D721Med (cell line): ENCODE results near the gene TTYH1.

Experiments used
- DNase-seq: peaks from one replicate; pipeline ENCODE4 v3.0.0; 2011; ENCODE audit warnings: low spot score; ENCODE audit not compliant: insufficient read length
- FAIRE-seq: peaks from 2 replicates; lab custom pipeline; 2011; peaks lifted over from hg19 to GRCh38; lab: Jason Lieb, UNC
- CTCF ChIP-seq: IDR thresholded peaks from 2 replicates; pipeline ENCODE4 v1.5.1; 2012; ENCODE audit warnings: mild to moderate bottlenecking, control low read depth; ENCODE audit not compliant: insufficient read depth; ENCODE audit errors: missing control alignments

The TTYH1 gene

GRCh38 chr19:54454781-54455675 lies 39.8 kb downstream of the TTYH1 start:
- no peak for TF ChIP-seq CTCF
- DNase-seq: no peak
- FAIRE-seq: no peak

- no peak for TF ChIP-seq CTCF
- FAIRE-seq (no peak), DNase-seq (no peak)
These were observed 40.6 kb downstream of the TTYH1 start for GRCh38 chr19:54455786-54456422.

GRCh38 chr19:54456423-54457373 lies 41.4 kb downstream of the TTYH1 start:
- no peak for TF ChIP-seq CTCF
- DNase-seq (no peak), FAIRE-seq (no peak)

GRCh38 chr19:54457773-54458647 lies 42.7 kb downstream of the TTYH1 start:
- TF ChIP-seq CTCF: no peak
- no peak for FAIRE-seq
- DNase-seq: no peak

GRCh38 chr19:54458648-54459281 lies 43.5 kb downstream of the TTYH1 start:
- FAIRE-seq (no peak), DNase-seq (no peak)
- no peak for TF ChIP-seq CTCF
